GM12872 (cell line): ENCODE data around the gene PTPRN2.

Source experiments
- CTCF ChIP-seq: IDR thresholded peaks from 3 replicates; pipeline ENCODE4 v1.5.1; 2011; ENCODE audit warnings: low read depth, mild to moderate bottlenecking, low read length, moderate library complexity; ENCODE audit not compliant: insufficient read depth

Gene PTPRN2

GRCh38 chr7:157766098-157766497 is 821.5 kb downstream of the PTPRN2 start:
- TF ChIP-seq CTCF: no peak

GRCh38 chr7:157764946-157765537 is 822.6 kb downstream of the PTPRN2 start:
- no peak for TF ChIP-seq CTCF

GRCh38 chr7:157764193-157764592 is 823.4 kb downstream of the PTPRN2 start:
- TF ChIP-seq CTCF: no peak

- no peak for TF ChIP-seq CTCF
Measured at GRCh38 chr7:157763279-157764000, 824.2 kb downstream of the PTPRN2 start.

GRCh38 chr7:157762824-157763223 is 824.8 kb downstream of the PTPRN2 start:
- TF ChIP-seq CTCF: no peak

- TF ChIP-seq CTCF: no peak
Measured at GRCh38 chr7:157760004-157760730, 827.5 kb downstream of the PTPRN2 start.

GRCh38 chr7:157759246-157759805 is 828.3 kb downstream of the PTPRN2 start:
- TF ChIP-seq CTCF: no peak
